HepG2 (cell line): ENCODE data around the gene TNRC18. TPM values are rescaled to one million over a fixed set of nuclear protein-coding genes. Genes with fewer than 3 reads are reported as not detected.

ENCODE experiments used
- ARNT ChIP-seq: fragments of 450-650 bp; IDR thresholded peaks from 2 replicates; pipeline ENCODE4 v1.6.1; 2017
- ASH2L ChIP-seq: fragments of 300-600, 200-600 bp; sonication (generic); IDR thresholded peaks from 2 replicates; pipeline ENCODE4 v1.7.0; 2017; ENCODE audit warnings: low read depth, mild to moderate bottlenecking, moderate library complexity, mixed read lengths, low read length; ENCODE audit not compliant: insufficient read length
- CENPT ChIP-seq: sonication (generic); formaldehyde crosslinking; IDR thresholded peaks from 2 replicates; pipeline ENCODE4 v1.8.0; 2022; ENCODE audit warnings: low read depth, mild to moderate bottlenecking, moderate library complexity, missing genetic modification reagents
- EHMT2 ChIP-seq: fragments of 200-600 bp; sonication (generic); IDR thresholded peaks from 2 replicates; pipeline ENCODE4 v1.7.0; 2017; ENCODE audit warnings: antibody characterized with exemption, low read depth, low read length, borderline replicate concordance
- FOXO1 ChIP-seq: sonication (generic); formaldehyde crosslinking; IDR thresholded peaks from 2 replicates; pipeline ENCODE4 v1.4.0; 2020; ENCODE audit warnings: missing genetic modification reagents
- JDP2 ChIP-seq: sonication (generic); formaldehyde crosslinking; IDR thresholded peaks from 2 replicates; pipeline ENCODE4 v1.8.1; 2022; ENCODE audit warnings: missing genetic modification reagents, borderline replicate concordance
- KDM1A ChIP-seq: IDR thresholded peaks from 2 replicates; pipeline ENCODE4 v1.6.1; 2016; ENCODE audit warnings: missing compliant biosample characterization
- MEIS1 ChIP-seq: sonication (generic); formaldehyde crosslinking; IDR thresholded peaks from 2 replicates; pipeline ENCODE4 v1.9.0; 2021; ENCODE audit warnings: mild to moderate bottlenecking, missing genetic modification reagents, moderate library complexity, borderline replicate concordance
- NR3C1 ChIP-seq: sonication (generic); formaldehyde crosslinking; IDR thresholded peaks from 2 replicates; pipeline ENCODE4 v1.4.0; 2020; ENCODE audit warnings: missing genetic modification reagents
- PRPF4 ChIP-seq: fragments of 200-400 bp; formaldehyde crosslinking; IDR thresholded peaks from 2 replicates; pipeline ENCODE4 v1.6.1; 2016; ENCODE audit warnings: low read length, low read depth; ENCODE audit not compliant: poor library complexity, severe bottlenecking
- SAFB2 ChIP-seq: sonication (generic); formaldehyde crosslinking; IDR thresholded peaks from 2 replicates; pipeline ENCODE4 v1.5.1; 2020; ENCODE audit warnings: missing genetic modification reagents, low read depth, mild to moderate bottlenecking, borderline replicate concordance
- ZC3H4 ChIP-seq: sonication (generic); formaldehyde crosslinking; IDR thresholded peaks from 2 replicates; pipeline ENCODE4 v1.4.0; 2020; ENCODE audit warnings: missing genetic modification reagents, borderline replicate concordance
- ZNF367 ChIP-seq: sonication (generic); formaldehyde crosslinking; IDR thresholded peaks from 2 replicates; pipeline ENCODE4 v1.4.0; 2020; ENCODE audit warnings: missing genetic modification reagents, borderline replicate concordance
- ZNF562 ChIP-seq: sonication (generic); formaldehyde crosslinking; IDR thresholded peaks from 2 replicates; pipeline ENCODE4 v1.8.0; 2022; ENCODE audit warnings: missing genetic modification reagents, borderline replicate concordance
- ZNF773 ChIP-seq: sonication (generic); formaldehyde crosslinking; IDR thresholded peaks from 2 replicates; pipeline ENCODE4 v1.4.0; 2020; ENCODE audit warnings: missing genetic modification reagents, borderline replicate concordance
- polyA plus RNA-seq, 8 experiments: library from polyadenylated mRNA; depleted of rRNA in 3 of 8; stranded (reverse) in 7 of 8; unstranded in 1 of 8; fragments of >200 nt; fragmentation: Illumina TruSeq in 4 of 8; extraction: Trizol in 4 of 8; gene quantifications; 2 replicates each; pipeline versions ENCODE4 v1.2.1 to v1.2.3, GENCODE V29; 2011 to 2016; ENCODE audit warnings: low read depth in 4 of 8, missing spikeins in 1 of 8, mixed read lengths in 1 of 8; ENCODE audit not compliant: insufficient read depth in 1 of 8
- total RNA-seq, 5 experiments: library from RNA; depleted of rRNA; stranded (reverse); fragments of >200 nt; fragmentation: Illumina TruSeq; extraction: Trizol; gene quantifications; 2 replicates each; pipeline ENCODE4 v1.2.3, GENCODE V29; 2016; ENCODE audit warnings: low read depth in 1 of 5
- TF ChIP-seq, protein P1 (sequence below): sonication (generic); formaldehyde crosslinking; IDR thresholded peaks from 2 replicates; pipeline ENCODE4 v1.5.1; 2020; ENCODE audit warnings: mild to moderate bottlenecking, missing genetic modification reagents
- TF ChIP-seq, protein P2 (sequence below): sonication (generic); formaldehyde crosslinking; IDR thresholded peaks from 2 replicates; pipeline ENCODE4 v1.8.0; 2022; ENCODE audit warnings: mild to moderate bottlenecking, missing genetic modification reagents, moderate library complexity
- TF ChIP-seq, protein P3 (sequence below): sonication (generic); formaldehyde crosslinking; IDR thresholded peaks from 2 replicates; pipeline ENCODE4 v1.4.0; 2020; ENCODE audit warnings: mild to moderate bottlenecking, low read depth, missing genetic modification reagents
- TF ChIP-seq, protein P4 (sequence below): sonication (generic); formaldehyde crosslinking; IDR thresholded peaks from 2 replicates; pipeline ENCODE4 v1.8.0; 2022; ENCODE audit warnings: mild to moderate bottlenecking, missing genetic modification reagents
- TF ChIP-seq, protein P5 (sequence below): sonication (generic); formaldehyde crosslinking; IDR thresholded peaks from 2 replicates; pipeline ENCODE4 v1.4.0; 2020; ENCODE audit warnings: missing genetic modification reagents

Gene TNRC18
- total and polyA plus RNA-seq, 2 of the 13 experiments (the other 11 are each of a cell fraction or from before 2014, with no cell fraction given): 11.7 to 17.4 TPM

DNA sequence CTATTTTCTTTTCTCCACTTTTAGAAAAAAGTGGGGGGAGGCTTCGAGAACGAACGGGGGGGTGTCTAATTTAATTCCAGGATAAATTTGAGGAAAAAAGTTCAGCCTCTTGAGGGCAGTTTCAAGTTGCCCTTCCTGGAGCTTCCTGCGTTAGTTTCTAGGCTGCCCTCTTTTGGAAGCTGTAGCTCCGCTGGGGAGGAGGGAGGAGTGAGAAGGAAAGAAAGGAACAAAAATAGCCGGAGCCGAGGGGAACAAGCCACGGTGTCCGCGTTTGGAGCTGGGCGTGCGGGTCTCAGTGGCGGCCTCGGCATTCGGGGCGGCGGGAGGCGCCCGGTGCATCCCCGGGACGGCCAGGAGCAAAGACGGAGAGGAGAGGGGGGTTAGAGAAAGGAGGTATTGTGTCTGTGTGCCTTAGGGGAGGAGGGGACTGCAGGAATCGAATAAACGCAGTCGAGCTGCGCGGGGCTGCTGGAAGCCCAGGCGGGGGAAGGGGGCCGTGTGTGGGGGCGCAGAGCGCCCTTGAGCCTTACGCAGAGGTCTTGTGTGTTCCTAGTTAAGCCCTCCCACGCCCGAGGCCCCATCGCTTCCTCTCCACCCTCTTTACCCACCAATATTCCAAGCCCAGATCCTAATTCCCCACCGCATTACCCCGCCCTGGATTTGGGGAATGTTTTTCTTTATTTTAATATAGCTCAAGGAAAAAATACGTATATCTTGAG lies 2.0 kb upstream of the TNRC18 start (continued):
- TF ChIP-seq, protein P1, sequence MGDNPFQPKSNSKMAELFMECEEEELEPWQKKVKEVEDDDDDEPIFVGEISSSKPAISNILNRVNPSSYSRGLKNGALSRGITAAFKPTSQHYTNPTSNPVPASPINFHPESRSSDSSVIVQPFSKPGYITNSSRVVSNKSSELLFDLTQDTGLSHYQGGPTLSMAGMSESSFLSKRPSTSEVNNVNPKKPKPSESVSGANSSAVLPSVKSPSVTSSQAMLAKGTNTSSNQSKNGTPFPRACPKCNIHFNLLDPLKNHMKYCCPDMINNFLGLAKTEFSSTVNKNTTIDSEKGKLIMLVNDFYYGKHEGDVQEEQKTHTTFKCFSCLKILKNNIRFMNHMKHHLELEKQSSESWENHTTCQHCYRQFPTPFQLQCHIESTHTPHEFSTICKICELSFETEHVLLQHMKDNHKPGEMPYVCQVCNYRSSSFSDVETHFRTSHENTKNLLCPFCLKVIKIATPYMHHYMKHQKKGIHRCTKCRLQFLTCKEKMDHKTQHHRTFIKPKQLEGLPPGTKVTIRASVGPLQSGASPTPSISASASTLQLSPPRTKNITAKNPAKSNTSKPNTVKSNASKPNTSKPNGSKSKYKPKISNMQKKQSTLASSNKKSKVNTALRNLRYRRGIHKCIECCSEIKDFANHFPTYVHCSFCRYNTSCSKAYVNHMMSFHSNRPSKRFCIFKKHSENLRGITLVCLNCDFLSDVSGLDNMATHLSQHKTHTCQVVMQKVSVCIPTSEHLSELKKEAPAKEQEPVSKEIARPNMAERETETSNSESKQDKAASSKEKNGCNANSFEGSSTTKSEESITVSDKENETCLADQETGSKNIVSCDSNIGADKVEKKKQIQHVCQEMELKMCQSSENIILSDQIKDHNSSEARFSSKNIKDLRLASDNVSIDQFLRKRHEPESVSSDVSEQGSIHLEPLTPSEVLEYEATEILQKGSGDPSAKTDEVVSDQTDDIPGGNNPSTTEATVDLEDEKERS (CRISPR knock-in tag): no peak
- peak; percentile 87 for TF ChIP-seq ZC3H4 (CRISPR knock-in tag)
- no peak for TF ChIP-seq NR3C1 (CRISPR knock-in tag)
- TF ChIP-seq, protein P2, sequence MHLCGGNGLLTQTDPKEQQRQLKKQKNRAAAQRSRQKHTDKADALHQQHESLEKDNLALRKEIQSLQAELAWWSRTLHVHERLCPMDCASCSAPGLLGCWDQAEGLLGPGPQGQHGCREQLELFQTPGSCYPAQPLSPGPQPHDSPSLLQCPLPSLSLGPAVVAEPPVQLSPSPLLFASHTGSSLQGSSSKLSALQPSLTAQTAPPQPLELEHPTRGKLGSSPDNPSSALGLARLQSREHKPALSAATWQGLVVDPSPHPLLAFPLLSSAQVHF (CRISPR knock-in tag): no peak
- TF ChIP-seq ZNF773 (CRISPR knock-in tag): 0 out of 2 replicates have a peak, but pooled peaks have one; percentile 19
- no peak for TF ChIP-seq KDM1A (CRISPR knock-in tag)
- no peak for TF ChIP-seq ASH2L
- TF ChIP-seq CENPT (CRISPR knock-in tag): no peak
- 0 out of 2 replicates have a peak, but pooled peaks have one; percentile 7 for TF ChIP-seq FOXO1 (CRISPR knock-in tag)
- TF ChIP-seq EHMT2: no peak
- TF ChIP-seq MEIS1 (CRISPR knock-in tag): no peak
- TF ChIP-seq ARNT: no peak
- peak; percentile 41; the same call in 1 of the 2 replicates for TF ChIP-seq SAFB2 (CRISPR knock-in tag)
- no peak for TF ChIP-seq JDP2 (CRISPR knock-in tag)
- TF ChIP-seq, protein P3, sequence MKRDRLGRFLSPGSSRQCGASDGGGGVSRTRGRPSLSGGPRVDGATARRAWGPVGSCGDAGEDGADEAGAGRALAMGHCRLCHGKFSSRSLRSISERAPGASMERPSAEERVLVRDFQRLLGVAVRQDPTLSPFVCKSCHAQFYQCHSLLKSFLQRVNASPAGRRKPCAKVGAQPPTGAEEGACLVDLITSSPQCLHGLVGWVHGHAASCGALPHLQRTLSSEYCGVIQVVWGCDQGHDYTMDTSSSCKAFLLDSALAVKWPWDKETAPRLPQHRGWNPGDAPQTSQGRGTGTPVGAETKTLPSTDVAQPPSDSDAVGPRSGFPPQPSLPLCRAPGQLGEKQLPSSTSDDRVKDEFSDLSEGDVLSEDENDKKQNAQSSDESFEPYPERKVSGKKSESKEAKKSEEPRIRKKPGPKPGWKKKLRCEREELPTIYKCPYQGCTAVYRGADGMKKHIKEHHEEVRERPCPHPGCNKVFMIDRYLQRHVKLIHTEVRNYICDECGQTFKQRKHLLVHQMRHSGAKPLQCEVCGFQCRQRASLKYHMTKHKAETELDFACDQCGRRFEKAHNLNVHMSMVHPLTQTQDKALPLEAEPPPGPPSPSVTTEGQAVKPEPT (CRISPR knock-in tag): no peak; the same call in 1 of the 2 replicates
- no peak for TF ChIP-seq ZNF562
- TF ChIP-seq, protein P4, sequence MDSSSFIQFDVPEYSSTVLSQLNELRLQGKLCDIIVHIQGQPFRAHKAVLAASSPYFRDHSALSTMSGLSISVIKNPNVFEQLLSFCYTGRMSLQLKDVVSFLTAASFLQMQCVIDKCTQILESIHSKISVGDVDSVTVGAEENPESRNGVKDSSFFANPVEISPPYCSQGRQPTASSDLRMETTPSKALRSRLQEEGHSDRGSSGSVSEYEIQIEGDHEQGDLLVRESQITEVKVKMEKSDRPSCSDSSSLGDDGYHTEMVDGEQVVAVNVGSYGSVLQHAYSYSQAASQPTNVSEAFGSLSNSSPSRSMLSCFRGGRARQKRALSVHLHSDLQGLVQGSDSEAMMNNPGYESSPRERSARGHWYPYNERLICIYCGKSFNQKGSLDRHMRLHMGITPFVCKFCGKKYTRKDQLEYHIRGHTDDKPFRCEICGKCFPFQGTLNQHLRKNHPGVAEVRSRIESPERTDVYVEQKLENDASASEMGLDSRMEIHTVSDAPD: no peak
- TF ChIP-seq PRPF4: no peak
- TF ChIP-seq, protein P5, sequence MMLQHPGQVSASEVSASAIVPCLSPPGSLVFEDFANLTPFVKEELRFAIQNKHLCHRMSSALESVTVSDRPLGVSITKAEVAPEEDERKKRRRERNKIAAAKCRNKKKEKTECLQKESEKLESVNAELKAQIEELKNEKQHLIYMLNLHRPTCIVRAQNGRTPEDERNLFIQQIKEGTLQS: no peak
- no peak for TF ChIP-seq ZNF367
